C4-2B (cell line): ENCODE data around the gene HPS5.
"Not testable (repeated sequence)": the region's sequence is repeated elsewhere in the genome, so short reads cannot be mapped to it uniquely, and the experiment has no call there.

Source experiments
- H3K27ac ChIP-seq: fragments of 450-650 bp; 2 replicates; pipeline ENCODE4 v1.5.1; 2017
- ZFX ChIP-seq: fragments of 450-650 bp; IDR thresholded peaks from 2 replicates; pipeline ENCODE4 v1.6.1; 2017
- TF ChIP-seq, protein P1 (sequence below): fragments of 450-650 bp; conservative IDR thresholded peaks from 2 replicates; pipeline ENCODE4 v1.5.1; 2017; ENCODE audit warnings: mild to moderate bottlenecking

HPS5 gene

DNA sequence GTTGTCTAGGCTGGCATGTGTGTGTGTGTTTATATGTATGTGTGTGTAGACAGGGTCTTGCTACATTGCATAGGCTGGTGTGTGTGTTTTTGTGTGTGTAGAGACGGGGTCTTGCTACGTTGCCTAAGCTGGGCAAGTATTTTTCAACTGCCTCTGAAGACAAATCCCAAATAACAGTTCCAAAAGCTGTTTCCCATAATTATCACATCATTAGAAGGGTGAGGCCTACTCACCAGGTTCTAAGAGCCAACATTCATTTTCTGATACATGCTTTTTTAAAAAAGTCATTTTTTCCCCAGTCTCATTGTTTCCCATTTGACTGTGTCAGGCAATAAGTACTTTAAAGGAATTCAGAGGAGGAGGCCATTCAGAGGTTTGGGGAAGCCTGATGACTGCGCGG, 33.0 kb downstream of the HPS5 start:
- H3K27ac ChIP-seq = no peak overlapping the region
- TF ChIP-seq ZFX = no peak
- TF ChIP-seq, protein P1, sequence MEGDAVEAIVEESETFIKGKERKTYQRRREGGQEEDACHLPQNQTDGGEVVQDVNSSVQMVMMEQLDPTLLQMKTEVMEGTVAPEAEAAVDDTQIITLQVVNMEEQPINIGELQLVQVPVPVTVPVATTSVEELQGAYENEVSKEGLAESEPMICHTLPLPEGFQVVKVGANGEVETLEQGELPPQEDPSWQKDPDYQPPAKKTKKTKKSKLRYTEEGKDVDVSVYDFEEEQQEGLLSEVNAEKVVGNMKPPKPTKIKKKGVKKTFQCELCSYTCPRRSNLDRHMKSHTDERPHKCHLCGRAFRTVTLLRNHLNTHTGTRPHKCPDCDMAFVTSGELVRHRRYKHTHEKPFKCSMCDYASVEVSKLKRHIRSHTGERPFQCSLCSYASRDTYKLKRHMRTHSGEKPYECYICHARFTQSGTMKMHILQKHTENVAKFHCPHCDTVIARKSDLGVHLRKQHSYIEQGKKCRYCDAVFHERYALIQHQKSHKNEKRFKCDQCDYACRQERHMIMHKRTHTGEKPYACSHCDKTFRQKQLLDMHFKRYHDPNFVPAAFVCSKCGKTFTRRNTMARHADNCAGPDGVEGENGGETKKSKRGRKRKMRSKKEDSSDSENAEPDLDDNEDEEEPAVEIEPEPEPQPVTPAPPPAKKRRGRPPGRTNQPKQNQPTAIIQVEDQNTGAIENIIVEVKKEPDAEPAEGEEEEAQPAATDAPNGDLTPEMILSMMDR = no peak

DNA sequence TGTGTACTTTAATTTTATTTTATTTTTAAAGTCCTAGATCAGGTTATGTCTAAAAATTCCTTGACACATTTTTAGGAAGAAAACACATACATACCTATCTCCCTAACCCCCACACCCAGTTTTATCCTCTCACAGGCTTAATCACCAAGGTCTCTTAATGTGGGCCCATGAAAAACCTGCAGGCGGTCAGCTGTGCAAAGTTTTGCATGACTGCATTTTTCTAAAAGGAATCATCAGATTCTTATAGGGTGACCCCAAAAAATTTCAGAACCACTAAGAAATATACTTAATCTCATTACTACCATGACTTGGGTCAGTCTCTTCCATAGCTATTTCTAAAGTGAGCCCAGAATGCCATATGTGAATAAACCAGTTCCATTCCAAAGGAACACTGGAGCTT, 36.1 kb downstream of the HPS5 start:
- no peak for TF ChIP-seq ZFX
- TF ChIP-seq, protein P1 = no peak

DNA sequence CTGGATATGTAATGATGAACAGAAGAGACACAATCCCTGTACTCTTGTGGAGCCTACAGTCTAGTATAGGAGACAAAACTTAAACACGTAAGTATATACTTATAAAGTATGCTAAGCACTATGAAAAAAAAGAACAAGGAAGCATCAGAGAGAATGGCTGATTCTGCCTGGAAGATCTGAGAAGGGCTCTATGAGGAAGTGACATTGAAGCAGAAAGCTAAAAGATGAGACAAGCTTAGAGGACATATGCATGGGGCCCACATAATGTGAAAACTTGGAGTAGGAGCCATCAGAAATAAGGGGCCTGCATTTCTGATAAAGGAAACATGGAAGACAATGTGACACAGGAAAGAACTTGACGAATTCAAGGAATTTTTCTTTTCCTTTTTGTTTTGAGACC, 39.3 kb downstream of the HPS5 start:
- TF ChIP-seq, protein P1 = no peak
- TF ChIP-seq ZFX = no peak
- no peak overlapping the region for H3K27ac ChIP-seq

More for the DNA sequence above, 36.1 kb downstream of the HPS5 start:
- no peak overlapping the region for H3K27ac ChIP-seq

DNA sequence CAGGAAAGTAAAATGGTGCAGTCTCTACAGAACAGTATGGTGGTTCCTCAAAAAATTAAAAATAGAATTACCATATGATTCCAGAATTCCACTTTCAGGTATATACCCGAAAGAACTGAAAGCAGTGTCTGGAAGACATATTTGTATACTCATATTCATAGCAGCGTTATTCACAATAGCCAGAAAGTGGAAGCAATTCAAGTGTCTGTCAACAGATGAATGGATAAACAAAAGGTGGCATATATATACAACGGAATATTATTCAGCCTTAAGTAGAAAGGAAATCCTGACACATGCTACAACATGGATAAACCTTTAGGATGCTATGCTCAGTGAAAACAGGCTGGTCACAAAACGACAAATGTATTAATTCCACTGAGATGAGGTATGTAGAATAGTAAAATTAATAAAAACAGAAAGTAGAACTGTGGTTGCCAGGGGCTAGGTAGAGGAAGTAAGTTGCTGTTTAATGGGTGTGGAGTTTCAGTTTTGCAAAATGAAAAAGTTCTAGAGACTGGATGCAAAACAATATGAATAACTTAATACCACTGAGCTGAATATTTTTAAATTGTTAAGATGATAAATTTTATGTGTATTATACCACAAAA, 41.4 kb downstream of the HPS5 start:
- no peak overlapping the region for H3K27ac ChIP-seq
- TF ChIP-seq ZFX = no peak
- TF ChIP-seq, protein P1 = no peak

DNA sequence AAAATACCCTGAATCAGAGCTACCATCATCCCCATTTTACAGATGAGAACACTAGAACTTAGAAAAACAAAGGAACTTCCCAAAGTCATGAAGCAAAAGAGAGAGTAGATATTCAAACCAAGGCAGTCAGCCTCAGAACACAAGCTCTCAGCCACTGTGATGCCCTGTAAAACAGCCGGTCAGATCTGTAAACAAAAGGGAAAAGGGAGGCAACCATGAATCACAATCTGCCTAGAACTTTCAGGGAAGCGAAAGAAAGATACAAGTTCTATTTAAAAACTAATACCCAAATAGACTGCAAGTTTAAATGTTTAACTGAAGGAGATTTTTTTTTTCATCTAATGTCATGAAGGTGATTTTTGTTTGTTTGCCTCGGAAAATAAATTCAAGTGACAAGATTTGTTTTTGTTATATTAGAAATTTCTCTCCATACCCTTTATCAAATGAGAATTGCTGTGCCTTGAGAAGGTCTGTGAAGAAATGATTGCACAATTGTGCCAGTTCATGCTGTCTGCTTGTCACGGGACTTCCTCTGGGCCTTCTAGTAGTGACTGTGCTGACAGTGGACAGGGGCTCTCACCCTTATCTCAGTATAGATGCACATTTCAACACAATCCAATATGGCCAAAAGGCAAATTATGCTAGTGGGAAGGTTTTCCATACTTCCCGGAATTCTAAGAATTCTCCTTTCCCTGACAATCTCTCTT, 44.2 kb downstream of the HPS5 start:
- H3K27ac ChIP-seq = no peak overlapping the region
- no peak for TF ChIP-seq ZFX
- TF ChIP-seq, protein P1 = no peak

DNA sequence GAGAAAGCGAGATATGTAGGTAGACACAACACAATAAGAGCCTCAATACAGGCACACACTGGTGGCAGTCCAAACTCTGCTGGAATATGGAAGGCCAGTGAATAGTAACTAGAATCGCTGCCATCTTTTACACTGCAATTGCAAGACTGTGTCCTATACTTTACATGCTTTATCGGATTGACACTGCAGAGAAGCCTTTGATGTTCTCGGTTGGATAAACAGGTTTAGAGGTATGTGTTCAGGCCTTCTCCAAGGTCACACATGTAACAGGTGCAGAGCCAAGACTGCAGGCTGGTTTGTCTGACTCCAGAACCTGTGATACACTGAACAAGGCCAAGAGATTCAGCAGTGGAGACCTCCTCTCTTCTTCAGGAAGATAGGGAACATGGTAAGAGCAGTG, 50.7 kb downstream of the HPS5 start:
- H3K27ac ChIP-seq = no peak overlapping the region
- TF ChIP-seq ZFX = no peak
- TF ChIP-seq, protein P1 = no peak

DNA sequence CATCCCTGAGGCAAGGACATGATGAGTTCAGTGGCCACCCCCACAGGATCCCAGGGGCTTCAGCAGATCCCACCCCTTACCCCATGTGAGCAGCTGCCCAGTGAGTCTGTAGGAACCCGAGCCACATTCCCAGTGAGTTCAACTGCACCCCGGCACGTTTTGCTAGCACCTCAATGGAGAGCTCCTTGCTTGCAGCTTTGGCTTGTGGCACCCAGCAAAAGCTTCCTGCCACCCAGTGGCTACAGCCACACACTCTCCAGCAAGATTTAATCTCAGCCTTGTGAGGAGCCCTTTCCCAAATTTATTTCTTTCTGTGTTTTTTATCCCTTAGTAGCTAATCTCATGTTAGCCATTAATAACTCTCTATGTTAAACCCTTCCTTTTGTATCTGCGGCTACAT, 51.8 kb downstream of the HPS5 start:
- TF ChIP-seq, protein P1 = no peak
- no peak for TF ChIP-seq ZFX
- H3K27ac ChIP-seq = no peak overlapping the region

DNA sequence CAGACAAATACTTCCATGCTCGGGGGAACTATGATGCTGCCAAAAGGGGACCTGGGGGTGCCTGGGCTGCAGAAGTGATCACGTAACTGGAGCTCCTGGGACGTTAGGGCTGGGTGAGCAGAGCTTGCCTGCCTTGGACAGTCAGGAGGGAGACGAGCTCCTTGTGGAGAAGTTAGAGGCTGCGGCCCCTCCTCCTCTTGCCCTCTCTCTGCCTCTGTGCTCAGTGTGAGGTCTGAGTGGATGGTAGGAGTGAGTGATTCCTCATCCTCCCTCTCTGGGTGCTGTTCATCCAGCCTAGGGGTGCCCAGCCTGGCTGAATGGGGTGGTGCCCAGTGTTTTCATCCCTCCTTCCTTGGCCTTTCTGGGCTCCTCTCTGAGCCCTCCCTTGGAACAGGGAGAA, 52.7 kb downstream of the HPS5 start:
- H3K27ac ChIP-seq = not testable (repeated sequence)

DNA sequence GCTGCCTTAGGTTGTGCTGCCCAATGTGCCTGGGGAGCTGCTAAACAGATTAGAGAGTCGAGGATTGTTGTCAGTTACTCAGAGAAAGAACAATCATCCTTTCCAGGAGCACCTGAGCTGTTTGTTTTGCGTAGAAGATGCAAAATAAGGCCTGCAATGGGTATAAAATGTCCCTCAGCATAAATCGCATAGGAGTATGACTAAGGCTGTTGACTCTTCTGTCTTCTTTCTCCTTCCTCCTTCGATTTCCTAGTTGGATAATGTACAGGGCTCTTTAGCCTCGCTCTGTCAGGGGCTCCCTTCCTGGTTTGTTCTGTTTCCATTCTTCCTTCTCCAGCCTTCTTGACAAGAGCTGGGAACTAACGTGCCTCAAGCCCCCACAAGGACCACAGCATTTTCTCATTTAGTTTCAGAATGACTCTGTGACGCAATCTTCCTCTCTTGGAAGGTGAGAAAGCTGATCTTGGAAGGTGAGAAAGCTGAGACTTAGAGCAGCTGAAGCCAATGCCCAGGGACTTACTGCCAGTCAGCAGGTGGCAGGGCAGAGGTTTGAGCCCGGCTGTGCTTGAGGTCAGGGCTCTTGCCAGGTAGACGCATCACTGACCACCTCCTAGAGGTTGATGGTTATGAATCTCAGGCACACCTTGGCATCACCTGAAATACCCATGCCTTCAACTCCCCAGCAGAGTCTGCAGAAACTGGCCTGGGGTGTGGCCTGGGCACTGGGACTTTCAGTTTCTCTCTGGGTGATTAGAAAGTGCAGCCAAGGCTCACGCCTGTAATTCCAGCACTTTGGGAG, 54.4 kb downstream of the HPS5 start:
- H3K27ac ChIP-seq = not testable (repeated sequence)
